Fibroblast of skin of left biceps (primary cell): Measurements from ENCODE around the gene PRR18.

Experiments used
- DNase-seq, 2 experiments: peaks; one replicate each; pipeline ENCODE4 v3.0.0-alpha.2; 2013; ENCODE audit warnings: low read depth in 2 of 2

The PRR18 gene

GRCh38 chr6:166305562-166306117 is 2.6 kb downstream of the PRR18 start:
- DNase-seq, result no peak

DNA sequence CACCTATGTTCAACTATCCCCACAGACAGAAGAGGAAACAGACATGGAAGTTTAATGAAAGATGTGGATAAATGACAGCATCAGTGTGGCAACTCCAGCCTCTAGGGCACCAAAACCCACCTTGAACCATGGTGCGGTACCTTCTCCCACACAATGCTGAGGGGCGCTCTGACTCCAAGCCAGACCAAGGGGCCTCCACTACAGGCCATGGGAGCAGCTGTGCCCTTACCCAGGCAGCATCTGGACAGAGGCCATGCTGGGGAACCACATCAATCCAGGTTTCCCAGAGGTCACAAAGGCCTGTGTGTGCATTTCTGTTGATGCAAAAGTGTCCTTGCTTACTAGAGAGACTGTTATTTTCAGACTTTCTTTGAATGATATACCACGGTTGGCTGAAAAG is 4.1 kb downstream of the PRR18 start:
- no peak for DNase-seq

DNA sequence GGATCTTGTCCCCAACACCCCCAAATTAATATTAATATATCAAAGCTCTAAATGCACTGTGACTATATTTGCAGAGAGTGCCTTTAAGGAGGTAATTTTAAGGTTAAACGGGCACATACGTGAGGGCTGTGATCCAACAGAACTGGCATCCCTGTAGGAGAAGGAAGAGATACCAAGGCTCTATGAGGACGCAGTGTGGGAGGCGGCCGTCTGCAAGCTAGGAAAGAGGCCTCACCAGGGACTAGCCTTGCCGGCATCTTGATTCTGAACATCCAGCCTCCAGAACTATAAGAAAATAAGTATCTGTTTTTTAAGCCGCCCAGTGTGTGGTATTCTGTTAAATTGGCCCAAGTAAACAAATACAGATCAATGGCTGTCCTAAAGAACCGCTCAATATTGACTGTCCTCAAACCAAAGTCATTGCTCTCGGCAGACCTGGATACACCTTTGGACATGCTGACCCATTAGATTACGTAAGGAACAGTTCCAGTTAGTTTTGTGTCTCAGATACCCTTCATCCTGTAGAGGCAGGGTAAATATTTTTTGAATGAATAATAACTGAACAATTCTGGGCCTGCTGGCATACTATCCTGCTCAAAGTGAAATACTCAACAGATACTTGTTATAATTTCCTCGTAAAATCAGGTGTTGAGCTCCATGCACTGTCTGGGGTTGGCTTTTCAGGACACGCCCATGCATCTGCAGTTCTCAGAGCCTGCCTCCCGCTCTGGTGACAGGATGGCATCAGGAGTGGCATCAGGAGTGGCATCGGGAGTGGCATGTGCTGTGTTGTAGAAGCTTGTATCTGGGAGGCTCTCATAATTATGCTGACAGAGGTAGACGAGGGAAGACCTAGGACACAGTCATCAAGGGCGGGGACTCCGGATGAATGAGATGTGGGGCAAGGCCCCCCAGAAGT is 6.3 kb downstream of the PRR18 start:
- no peak for DNase-seq

DNA sequence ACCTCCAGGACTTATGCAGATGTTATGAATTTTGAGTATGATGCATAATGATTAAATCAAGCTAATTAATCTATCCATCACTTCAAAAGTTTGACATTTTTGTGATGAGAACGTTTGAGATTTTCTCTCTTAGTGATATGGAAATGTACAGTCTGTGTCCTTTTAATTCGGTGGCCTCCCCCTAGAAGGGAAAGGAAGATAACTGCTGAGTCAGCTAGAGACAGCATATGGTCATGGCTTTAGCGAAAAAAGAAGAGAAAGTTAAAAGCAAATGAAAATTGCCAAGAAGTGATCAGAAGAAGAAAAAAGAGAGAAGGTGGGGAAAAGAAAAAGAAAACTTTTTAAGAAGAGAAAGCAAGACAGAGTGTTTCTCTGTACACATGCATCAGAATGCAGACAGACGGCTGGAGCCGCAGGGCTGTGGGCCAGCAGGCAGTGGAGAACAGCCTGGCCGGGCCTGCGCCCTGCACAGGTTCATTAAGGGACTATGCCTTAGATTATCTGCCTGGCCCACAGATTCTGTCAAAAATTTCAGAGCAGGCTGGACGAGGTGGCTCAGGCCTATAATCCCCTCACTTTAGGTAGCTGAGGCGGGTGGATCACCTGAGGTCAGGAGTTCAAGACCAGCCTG is 7.7 kb downstream of the PRR18 start:
- DNase-seq, result no peak

DNA sequence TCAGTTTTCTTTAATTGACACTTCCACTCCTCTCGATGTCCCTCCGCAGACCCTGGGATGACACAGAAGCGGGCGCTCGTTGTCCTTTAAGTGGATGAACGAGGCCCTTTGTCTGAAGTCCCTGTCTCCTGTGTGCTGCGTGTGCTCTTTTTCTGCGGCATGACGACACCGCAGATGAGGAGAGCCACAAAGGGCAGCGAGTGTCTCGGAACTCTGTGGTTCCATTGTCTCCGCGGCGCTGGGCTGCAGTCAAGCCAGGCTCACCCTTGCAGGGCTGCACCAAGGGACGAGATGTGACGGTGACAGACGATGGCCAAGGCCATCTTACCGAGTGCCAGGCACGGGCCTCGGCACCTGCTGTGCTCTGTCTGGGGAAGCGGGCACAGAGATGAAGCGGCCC is 10.6 kb downstream of the PRR18 start:
- DNase-seq, result no peak

GRCh38 chr6:166296035-166296883 is 11.9 kb downstream of the PRR18 start:
- no peak for DNase-seq

DNA sequence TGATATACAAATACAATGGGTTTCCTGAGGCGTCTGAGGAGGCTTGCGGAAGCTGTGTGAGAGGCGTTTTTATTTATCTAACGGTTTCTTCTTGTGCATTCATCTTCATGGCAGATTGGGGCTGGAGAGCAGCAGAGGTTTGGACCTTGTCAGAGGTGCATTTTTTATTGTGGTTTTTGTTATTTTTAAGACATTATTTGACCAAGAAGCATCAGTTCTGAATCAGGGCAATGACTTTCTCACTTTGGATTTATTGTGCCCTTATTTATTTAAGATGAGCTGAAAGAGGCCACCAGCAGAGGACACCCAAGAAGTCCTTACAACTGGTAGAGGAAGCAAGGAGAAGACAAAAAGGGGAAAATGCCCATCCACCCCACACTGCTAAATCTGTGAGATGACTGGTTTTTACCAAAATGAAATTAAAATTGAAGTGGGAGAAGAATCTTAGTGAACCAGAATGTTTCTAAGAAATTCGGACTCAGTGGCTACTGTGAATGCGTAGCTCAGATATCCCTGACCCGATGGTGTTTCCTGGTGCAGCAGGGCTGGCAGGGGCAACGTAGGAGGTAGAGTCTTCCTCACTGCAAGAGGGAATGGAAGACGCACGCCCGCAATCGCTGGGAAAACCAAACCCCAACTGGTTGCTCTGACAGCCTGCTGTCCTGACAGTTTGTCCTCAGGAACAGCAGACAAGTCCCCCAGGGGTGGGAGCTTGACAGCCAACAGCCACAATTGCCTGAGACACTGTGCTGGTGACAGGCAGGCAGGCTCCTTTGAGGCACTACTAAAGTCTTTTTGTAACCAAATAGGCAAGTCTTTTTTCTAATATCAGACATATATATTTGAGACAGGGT is 14.2 kb downstream of the PRR18 start:
- no peak for DNase-seq

- DNase-seq, result no peak
Measured at GRCh38 chr6:166289207-166290060, 18.8 kb downstream of the PRR18 start.

GRCh38 chr6:166286839-166287271 is 21.3 kb downstream of the PRR18 start:
- no peak for DNase-seq

GRCh38 chr6:166285233-166285632 is 23.0 kb downstream of the PRR18 start:
- DNase-seq, result no peak

DNA sequence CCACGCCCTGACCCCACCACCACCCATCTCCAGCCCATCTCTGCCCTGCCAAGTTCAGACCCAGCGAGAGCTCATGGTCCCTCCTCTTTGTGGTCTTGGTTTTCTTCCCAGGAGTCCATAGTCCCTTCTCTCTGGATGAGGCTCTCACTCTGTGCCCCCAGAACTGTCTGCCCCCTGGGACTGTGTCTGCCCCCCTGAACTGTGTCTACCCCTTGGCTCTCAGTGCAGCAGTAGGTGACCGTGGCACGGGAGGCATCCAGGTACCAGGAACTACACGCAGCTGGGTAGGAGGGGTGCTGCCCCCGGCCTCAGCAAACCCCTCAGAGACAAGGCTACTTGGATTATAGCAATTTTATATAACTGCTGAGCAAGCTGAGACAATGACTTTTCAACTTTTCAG is 23.6 kb downstream of the PRR18 start:
- no peak for DNase-seq

DNA sequence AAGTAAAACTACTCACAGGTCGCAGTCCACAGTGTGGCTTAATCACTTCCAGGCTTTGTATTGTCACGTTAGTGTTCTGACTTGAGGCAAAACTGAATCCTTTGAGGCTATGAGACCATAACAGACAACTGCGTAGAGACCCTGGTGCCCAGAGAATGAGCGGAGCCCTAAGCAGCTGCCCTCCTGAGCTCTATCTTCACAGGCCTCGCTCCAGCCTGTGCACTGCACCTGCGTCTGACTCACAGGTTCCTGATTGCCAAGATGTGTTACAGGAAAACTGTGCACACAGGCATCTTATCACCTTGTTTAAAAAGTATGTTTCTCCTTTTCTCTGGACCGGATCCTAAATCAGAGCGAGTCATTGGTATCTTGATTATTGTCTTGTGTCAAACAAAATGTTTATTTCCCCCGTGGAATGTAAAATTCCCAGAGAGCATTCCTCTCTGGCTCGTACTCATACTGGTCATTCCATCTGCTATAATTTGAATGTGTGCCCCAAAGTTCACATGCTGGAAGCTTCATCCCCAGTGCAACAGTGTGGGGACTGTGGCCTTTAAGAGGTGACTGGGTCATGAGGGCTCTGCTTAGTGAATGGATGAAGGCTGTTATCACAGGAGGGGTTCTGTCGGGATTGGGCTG is 25.7 kb downstream of the PRR18 start:
- DNase-seq, result no peak

GRCh38 chr6:166281104-166281503 is 27.1 kb downstream of the PRR18 start:
- no peak for DNase-seq

DNA sequence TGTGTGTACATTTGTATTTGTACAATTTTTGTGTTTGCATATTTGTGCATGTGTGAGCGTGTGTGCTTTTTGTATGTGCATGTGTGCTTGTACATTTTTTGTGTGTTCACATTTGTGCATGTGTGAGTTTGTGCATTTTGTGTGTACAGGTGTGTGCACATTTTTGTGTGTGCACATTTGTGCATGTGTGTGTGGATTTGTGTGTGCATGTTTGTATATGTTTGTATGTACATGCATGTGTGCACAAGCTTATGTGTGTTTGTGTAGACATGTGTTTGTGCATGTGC is 28.9 kb downstream of the PRR18 start:
- DNase-seq, result no peak

GRCh38 chr6:166278579-166279392 is 29.4 kb downstream of the PRR18 start:
- DNase-seq, result no peak

DNA sequence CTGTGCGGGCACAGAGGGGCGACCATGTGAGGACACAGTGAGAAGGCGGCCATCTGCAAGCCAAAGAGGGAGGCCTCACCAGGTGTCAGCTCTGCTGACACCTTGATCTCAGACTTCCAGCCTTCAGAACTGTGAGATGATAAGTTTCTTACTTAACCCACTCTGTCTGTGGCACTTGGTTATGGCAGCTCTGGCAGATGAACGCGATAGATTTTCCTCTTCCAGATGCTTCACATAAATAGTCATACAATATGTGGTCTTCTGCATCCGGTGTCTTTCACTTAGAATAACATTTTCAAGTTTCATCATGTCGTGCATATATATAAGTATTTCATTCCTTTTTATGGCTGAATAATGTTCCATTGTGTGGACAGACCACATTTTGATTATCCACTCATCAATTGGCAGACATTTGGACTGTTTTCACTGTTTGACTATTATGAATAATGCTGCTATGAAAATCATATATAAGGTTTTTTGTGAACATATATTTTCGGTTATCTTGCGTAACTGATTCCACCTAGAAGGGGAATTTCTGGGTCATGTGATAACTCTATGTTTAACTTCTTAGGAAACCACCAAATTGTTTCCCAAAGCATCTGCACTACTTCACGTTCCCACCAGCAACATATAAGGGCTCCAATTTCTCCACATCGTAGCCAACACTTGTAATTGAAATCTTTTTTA is 30.2 kb downstream of the PRR18 start:
- DNase-seq, result no peak

DNA sequence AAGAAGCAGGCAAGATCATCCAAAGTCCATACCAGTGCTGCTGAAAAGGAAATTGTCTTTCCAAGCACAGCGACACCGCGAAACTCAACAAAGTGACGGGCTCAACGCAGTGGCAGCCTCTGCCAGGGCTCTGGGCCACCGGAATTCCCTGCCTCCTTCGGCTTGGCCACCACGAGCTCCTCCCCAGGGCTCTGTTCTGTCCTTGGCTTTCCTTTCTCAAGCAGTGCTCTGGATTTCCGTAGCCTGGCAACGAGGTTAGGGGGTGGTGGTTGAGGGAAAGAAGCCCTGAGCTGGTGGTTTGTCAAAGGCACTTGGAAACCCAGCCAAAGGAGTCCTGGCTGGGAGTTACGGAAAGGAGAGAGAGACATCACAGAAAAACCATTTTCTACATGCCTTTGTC is 31.2 kb downstream of the PRR18 start:
- no peak for DNase-seq

DNA sequence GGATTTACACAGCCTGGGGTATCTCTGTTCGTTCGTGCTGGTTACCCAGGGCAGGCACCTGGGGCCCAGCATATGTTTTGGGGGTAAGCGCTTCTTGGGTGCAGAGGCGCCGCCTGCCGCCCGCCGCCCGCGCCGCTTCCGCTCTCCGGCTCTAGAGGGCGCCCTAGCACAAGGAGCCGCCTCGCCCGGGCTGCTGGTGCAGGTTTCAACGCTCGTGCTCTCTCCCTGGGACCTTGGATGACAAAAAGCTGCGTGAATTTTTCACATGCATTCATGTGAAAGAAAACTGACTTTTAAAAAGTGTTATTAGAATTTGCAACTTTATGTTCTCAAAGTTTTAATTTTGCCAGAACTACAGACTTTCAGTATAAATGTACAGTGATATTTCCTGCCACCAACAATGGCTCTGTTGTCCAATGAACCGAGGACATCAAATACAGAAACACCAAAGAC is 32.5 kb downstream of the PRR18 start:
- DNase-seq, result peak in 1 of 2 experiments; percentile 5
